ENCODE measurements around the gene FZD2. TPM values are rescaled to one million over a fixed set of nuclear protein-coding genes. Genes with fewer than 3 reads are reported as not detected.
A peak's percentile ranks its signal among the peaks of the same experiment; 100 is the strongest.

The FZD2 gene
- total RNA-seq, 1 donor from 2014 or later: 12.9 TPM

DNA sequence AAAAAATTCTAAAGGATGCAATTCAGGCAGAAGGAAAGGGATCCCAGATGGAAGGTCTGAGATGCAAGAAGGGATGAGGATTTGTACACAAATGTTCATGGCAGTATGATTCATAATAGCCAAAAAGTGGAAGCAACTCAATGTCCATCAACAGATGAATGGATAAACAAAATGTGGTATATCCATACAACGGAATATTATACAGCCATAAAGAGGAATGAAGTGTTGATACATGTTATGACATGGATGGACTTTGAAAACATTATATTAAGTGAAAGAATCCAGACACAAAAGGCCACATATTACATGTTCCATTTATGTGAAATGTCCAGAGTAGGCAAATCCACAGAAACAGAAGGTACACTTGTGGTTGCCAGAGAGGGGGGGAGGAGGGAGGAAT, 30.2 kb upstream of the FZD2 start:
- H3K4me3 Mint-ChIP-seq (ENCODE audit: unreplicated experiment): no peak overlapping the region
- peaks cover 4% of the 10 kb centered on the region for H3K36me3 Mint-ChIP-seq (ENCODE audit: low read depth, unreplicated experiment)
- no peak for DNase-seq (ENCODE audit: low spot score)
- peaks cover 3% of the 10 kb centered on the region for H3K9me3 Mint-ChIP-seq (ENCODE audit: unreplicated experiment)
- H3K4me1 Mint-ChIP-seq (ENCODE audit: unreplicated experiment): no peaks in the 10 kb centered on the region
- no peak overlapping the region for H3K27ac Mint-ChIP-seq (ENCODE audit: unreplicated experiment)
- TF ChIP-seq, protein P1, sequence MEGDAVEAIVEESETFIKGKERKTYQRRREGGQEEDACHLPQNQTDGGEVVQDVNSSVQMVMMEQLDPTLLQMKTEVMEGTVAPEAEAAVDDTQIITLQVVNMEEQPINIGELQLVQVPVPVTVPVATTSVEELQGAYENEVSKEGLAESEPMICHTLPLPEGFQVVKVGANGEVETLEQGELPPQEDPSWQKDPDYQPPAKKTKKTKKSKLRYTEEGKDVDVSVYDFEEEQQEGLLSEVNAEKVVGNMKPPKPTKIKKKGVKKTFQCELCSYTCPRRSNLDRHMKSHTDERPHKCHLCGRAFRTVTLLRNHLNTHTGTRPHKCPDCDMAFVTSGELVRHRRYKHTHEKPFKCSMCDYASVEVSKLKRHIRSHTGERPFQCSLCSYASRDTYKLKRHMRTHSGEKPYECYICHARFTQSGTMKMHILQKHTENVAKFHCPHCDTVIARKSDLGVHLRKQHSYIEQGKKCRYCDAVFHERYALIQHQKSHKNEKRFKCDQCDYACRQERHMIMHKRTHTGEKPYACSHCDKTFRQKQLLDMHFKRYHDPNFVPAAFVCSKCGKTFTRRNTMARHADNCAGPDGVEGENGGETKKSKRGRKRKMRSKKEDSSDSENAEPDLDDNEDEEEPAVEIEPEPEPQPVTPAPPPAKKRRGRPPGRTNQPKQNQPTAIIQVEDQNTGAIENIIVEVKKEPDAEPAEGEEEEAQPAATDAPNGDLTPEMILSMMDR (IDR thresholded peaks at IDR 0.05; ENCODE audit: unreplicated experiment): no peak
- H3K27me3 Mint-ChIP-seq (ENCODE audit: unreplicated experiment): peaks cover 2% of the 10 kb centered on the region

- peaks cover 2% of the 10 kb centered on the region for H3K27me3 Mint-ChIP-seq (ENCODE audit: unreplicated experiment)
- no peaks in the 10 kb centered on the region for H3K4me1 Mint-ChIP-seq (ENCODE audit: unreplicated experiment)
Observed at GRCh38 chr17:44527954-44528353, 29.3 kb upstream of the FZD2 start.

DNA sequence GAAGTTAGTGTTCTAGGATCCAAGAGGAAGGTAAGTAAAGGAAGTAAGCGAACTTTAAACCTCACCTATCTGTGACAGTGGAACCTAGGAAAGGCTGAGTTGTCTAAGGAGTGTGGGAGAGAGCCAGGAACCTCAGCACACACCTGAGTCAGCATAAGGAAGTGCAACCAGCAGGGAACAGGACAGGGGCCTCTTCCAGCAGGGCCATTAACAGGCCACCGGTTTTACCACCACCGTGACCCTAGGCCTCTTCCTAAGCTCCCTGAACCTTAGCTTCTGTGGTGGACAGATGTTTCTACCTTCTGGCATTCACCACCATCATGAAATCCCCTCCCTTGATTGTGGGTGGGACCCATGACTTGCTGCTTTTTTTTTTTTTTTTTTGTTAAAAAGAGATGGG, 27.4 kb upstream of the FZD2 start:
- Mint-ChIP-seq H3K27ac (ENCODE audit: unreplicated experiment) (no peak overlapping the region), H3K4me1 (ENCODE audit: unreplicated experiment) (peaks cover 6% of the 10 kb centered on the region), H3K36me3 (ENCODE audit: low read depth, unreplicated experiment) (peaks cover 4% of the 10 kb centered on the region), H3K9me3 (ENCODE audit: unreplicated experiment) (peaks cover 3% of the 10 kb centered on the region), H3K4me3 (ENCODE audit: unreplicated experiment) (no peak overlapping the region), H3K27me3 (ENCODE audit: unreplicated experiment) (peaks cover 4% of the 10 kb centered on the region)
- TF ChIP-seq, protein P1 (IDR thresholded peaks at IDR 0.05; ENCODE audit: unreplicated experiment): no peak
- no peak for DNase-seq (ENCODE audit: low spot score)

More at GRCh38 chr17:44527954-44528353, 29.3 kb upstream of the FZD2 start:
- DNase-seq (ENCODE audit: low spot score): no peak
- H3K9me3 Mint-ChIP-seq (ENCODE audit: unreplicated experiment): peaks cover 3% of the 10 kb centered on the region
- TF ChIP-seq, protein P1 (IDR thresholded peaks at IDR 0.05; ENCODE audit: unreplicated experiment): no peak
- H3K4me3 Mint-ChIP-seq (ENCODE audit: unreplicated experiment): no peak overlapping the region
- peaks cover 4% of the 10 kb centered on the region for H3K36me3 Mint-ChIP-seq (ENCODE audit: low read depth, unreplicated experiment)
- no peak overlapping the region for H3K27ac Mint-ChIP-seq (ENCODE audit: unreplicated experiment)

GRCh38 chr17:44530896-44531418, 26.3 kb upstream of the FZD2 start:
- peaks cover 9% of the 10 kb centered on the region for H3K4me1 Mint-ChIP-seq (ENCODE audit: unreplicated experiment)
- no peak overlapping the region for H3K4me3 Mint-ChIP-seq (ENCODE audit: unreplicated experiment)
- peaks cover 4% of the 10 kb centered on the region for H3K27me3 Mint-ChIP-seq (ENCODE audit: unreplicated experiment)
- peaks cover 3% of the 10 kb centered on the region for H3K9me3 Mint-ChIP-seq (ENCODE audit: unreplicated experiment)
- TF ChIP-seq, protein P1 (IDR thresholded peaks at IDR 0.05; ENCODE audit: unreplicated experiment): no peak
- DNase-seq (ENCODE audit: low spot score): no peak
- H3K36me3 Mint-ChIP-seq (ENCODE audit: low read depth, unreplicated experiment): peaks cover 4% of the 10 kb centered on the region
- no peak overlapping the region for H3K27ac Mint-ChIP-seq (ENCODE audit: unreplicated experiment)

DNA sequence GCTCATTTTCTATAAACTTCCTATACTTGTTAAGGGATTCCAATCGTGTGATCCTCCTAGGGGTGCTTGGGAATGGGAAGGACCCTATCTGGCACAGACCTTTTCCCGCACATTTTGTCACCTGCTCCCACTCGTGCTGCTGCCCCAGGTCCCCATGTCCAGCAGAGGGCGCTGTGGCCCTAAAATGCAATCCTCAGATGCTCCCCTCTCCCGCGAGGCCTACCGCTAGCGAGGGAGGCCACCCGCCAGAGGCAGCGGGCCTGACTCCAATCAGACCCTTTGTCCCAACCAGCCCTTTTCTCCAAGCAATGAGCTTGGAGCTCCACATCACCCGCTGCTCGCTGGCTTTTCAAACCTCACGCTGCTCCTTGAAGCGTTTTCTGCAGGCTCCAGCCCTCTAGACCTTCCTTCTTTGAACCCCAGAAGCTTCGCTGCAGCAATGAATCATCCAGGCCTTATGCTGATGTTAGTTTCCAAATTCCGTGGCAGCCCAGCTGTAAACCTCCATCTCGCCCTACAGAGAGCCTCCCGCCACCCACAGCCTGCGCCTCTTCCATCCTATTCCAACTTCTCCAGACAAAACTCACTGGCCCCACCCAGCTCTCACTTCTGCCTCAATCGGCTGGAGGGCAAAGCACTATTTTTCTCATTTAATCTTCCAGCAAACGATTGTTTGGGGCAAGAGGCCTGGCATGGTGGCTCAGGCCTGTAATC, 23.6 kb upstream of the FZD2 start:
- peak overlapping the region; percentile 60 for H3K4me3 Mint-ChIP-seq (ENCODE audit: unreplicated experiment)
- TF ChIP-seq, protein P1 (IDR thresholded peaks at IDR 0.05; ENCODE audit: unreplicated experiment): peak; percentile 96
- peaks cover 4% of the 10 kb centered on the region for H3K27me3 Mint-ChIP-seq (ENCODE audit: unreplicated experiment)
- no peaks in the 10 kb centered on the region for H3K9me3 Mint-ChIP-seq (ENCODE audit: unreplicated experiment)
- no peaks in the 10 kb centered on the region for H3K36me3 Mint-ChIP-seq (ENCODE audit: low read depth, unreplicated experiment)
- peak; percentile 93 for DNase-seq (ENCODE audit: low spot score)
- H3K4me1 Mint-ChIP-seq (ENCODE audit: unreplicated experiment): peaks cover 19% of the 10 kb centered on the region
- peak overlapping the region; percentile 15 for H3K27ac Mint-ChIP-seq (ENCODE audit: unreplicated experiment)
